ENCODE results near the gene NUP98.

NUP98 gene

DNA sequence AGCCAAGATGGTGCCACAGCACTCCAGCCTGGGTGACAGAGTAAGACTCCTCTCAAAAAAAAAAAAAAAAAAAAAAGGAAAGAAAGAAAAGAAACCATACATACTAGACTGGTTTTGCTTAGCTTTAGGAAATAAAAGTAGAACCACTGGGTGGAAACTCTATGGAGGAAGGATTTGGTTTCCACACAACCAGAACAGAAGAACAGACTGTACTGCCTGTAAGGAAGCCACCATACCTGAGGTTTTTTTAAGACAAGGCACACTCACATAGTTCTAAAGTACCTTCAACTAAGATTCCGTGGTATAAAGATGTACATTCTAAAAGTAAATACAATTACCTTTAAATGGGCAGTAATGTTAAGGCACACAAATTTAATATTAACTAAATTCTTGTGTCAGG, 58.6 kb downstream of the NUP98 start:
- H3K9me3 Mint-ChIP-seq, result no peaks in the 10 kb centered on the region
- no peak overlapping the region for H3K4me3 Mint-ChIP-seq
- no peaks in the 10 kb centered on the region for H3K4me1 Mint-ChIP-seq
- peaks cover 100% of the 10 kb centered on the region for H3K36me3 Mint-ChIP-seq
- H3K27ac Mint-ChIP-seq, result peak overlapping the region; percentile 37
- DNase-seq (ENCODE audit: low spot score in 2 of 2), result no peak
- no peak for ATAC-seq

DNA sequence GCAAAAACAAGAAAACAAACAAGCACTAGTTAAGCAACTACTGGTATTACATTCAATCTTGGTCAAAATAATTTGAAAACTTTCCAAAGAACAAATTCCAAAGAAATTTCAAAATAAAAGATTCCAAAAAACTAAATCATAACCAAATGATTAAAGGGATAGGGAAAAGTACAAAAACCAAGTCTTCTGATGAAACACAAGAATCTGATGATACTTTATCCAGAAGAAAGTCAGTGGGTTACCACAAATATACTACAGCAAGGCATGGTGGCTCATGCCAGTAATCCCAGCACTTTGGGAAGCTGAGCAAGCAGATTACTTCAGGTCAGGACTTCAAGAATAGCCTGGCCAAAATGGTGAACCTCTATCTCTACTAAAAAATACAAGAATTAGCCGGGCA, 59.1 kb downstream of the NUP98 start:
- DNase-seq (ENCODE audit: low spot score in 2 of 2) (no peak), ATAC-seq (no peak)
- Mint-ChIP-seq H3K36me3 (peaks cover 100% of the 10 kb centered on the region), H3K9me3 (no peaks in the 10 kb centered on the region), H3K4me3 (no peak overlapping the region), H3K27ac (peak overlapping the region; percentile 37), H3K4me1 (no peaks in the 10 kb centered on the region)

DNA sequence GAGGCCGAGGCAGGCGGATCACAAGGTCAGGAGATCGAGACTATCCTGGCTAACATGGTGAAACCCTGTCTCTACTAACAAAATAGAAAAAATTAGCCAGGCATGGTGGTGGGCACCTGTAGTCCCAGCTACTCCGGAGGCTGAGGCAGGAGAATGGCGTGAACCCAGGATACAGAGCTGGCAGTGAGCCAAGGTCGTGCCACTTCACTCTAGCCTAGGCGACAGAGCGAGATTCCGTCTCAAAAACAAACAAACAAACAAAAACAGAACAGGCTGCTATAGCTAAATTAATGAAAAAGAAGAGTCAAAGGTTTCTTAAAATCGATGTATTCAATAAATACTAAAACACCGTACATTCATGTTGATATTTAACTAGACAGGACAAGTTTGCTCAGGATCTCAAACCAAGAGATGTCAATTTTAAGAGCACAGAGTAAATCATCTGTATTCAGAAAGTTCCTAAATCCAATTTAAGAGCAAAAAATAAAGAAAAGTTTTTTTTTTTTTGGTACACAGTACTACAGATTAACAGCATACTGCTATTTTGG, 59.9 kb downstream of the NUP98 start:
- no peak for DNase-seq (ENCODE audit: low spot score in 2 of 2)
- Mint-ChIP-seq H3K4me1 (no peaks in the 10 kb centered on the region), H3K9me3 (no peaks in the 10 kb centered on the region), H3K36me3 (peaks cover 100% of the 10 kb centered on the region), H3K4me3 (no peak overlapping the region), H3K27ac (no peak overlapping the region)
- no peak for ATAC-seq

DNA sequence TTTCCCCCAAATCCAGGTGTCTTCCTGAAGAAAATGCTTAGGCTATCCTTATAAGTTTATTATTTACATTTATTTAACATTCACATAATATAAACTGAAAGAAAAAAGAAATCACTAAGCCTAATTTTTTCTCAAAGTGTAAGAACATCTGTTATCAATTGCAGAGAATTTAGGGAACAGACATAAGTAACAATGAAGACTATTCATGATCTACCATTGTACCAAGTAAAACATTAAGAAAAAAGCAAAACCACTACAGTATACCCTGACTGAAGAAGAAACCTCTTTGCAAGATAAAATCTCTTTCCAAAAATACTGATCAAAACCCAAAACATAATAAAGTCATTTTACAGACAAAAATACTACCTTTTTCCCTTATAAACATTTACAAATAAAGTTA, 60.5 kb downstream of the NUP98 start:
- no peak for DNase-seq (ENCODE audit: low spot score in 2 of 2)
- no peak overlapping the region for H3K27ac Mint-ChIP-seq
- H3K36me3 Mint-ChIP-seq, result peaks cover 100% of the 10 kb centered on the region
- H3K9me3 Mint-ChIP-seq, result no peaks in the 10 kb centered on the region
- no peak overlapping the region for H3K4me3 Mint-ChIP-seq
- no peaks in the 10 kb centered on the region for H3K4me1 Mint-ChIP-seq
- ATAC-seq, result no peak

DNA sequence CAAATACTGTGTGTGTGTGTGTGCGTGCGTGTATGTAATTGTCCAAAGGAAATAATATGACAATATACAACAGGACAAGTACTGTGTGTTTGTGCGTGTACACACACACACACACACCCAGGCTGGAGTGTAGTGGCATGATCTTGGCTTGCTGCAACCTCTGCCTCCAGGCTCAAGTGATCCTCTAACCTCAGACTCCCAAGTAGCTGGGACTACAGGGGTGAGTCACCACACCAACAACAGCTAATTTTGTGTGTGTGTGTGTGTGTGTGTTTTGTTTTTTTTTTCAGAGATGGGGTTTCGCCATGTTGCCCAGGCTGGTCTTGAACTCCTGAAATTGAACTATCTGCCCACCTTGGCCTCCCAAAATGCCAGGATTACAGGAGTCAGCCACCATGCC, 61.5 kb downstream of the NUP98 start:
- H3K9me3 Mint-ChIP-seq, result no peaks in the 10 kb centered on the region
- H3K36me3 Mint-ChIP-seq, result peaks cover 100% of the 10 kb centered on the region
- no peak for ATAC-seq
- no peak for DNase-seq (ENCODE audit: low spot score in 2 of 2)
- no peak overlapping the region for H3K4me3 Mint-ChIP-seq
- no peak overlapping the region for H3K27ac Mint-ChIP-seq
- no peaks in the 10 kb centered on the region for H3K4me1 Mint-ChIP-seq

DNA sequence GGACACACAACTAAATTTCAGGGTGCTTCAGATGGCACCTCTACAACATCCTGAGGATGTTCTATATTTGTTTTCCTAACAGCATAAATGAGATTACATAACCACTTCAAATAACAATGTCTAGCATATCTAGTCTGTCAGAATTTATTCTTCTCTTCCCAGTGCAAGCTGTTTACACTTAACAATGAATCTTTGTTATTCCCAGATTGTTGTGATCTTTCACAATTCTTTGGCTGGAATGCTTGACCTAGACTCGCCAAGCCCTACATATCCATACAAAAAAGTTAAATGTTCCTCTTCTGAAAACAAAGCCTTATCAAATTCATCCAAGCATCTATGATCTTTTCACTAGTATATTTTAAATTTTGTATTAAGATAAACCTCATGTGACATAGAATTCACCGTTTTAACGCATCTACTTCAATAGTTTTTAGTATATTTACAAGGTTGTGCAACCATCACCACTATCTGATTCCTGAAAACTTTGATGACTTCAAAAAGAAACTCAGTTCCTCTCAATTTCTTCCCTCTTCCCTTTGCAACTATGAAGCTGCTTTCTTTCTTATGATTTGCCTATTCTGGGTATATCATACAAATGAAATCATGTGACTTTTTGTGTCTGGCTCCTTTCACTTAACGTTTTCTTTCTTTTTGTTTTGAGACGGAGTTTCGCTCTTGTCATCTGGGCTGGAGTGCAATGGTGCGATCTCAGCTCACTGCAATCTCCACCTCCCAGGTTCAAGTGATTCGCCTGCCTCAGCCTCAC, 64.5 kb downstream of the NUP98 start:
- no peak for ATAC-seq
- H3K27ac Mint-ChIP-seq, result peak overlapping the region; percentile 38

DNA sequence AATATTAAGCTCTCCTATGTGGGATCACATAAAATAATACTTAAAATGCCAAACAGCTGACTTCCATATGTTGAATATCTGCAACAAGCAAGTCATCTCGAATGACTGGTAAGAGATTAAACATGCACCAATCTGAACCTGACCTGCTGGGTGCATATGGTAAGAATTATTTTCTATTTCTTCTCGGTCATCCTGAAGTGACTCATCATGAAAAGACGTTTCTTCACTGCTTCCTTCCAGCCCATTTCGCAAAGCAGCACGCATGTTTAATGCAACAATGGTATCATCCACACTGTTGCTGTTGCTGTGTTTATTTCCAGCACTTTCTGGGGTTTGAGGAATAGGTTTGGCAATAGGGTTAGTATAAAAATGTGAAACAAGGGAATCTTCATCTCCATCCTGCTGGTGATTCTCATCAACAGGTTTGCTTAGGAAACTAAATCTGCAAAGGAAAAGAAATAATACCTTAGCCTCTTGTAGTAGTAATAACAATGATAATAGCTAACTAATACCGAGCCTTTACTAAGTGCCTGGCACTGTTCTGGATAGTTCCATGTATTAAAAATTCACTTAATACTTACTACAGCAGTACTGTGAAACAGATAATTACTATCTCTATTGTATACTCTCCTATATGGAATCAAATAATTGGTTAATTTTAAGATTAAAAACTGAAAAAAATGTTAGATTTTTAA, 74.2 kb downstream of the NUP98 start:
- no peak for ATAC-seq
- Mint-ChIP-seq H3K36me3 (peaks cover 100% of the 10 kb centered on the region), H3K27ac (no peak overlapping the region), H3K4me3 (no peak overlapping the region), H3K9me3 (no peaks in the 10 kb centered on the region), H3K4me1 (no peaks in the 10 kb centered on the region)
- DNase-seq (ENCODE audit: low spot score in 2 of 2), result no peak

More for the DNA sequence above, 64.5 kb downstream of the NUP98 start:
- Mint-ChIP-seq H3K4me1 (peaks cover 6% of the 10 kb centered on the region), H3K36me3 (peaks cover 100% of the 10 kb centered on the region), H3K9me3 (no peaks in the 10 kb centered on the region), H3K4me3 (no peak overlapping the region)
- DNase-seq (ENCODE audit: low spot score in 2 of 2), result no peak

DNA sequence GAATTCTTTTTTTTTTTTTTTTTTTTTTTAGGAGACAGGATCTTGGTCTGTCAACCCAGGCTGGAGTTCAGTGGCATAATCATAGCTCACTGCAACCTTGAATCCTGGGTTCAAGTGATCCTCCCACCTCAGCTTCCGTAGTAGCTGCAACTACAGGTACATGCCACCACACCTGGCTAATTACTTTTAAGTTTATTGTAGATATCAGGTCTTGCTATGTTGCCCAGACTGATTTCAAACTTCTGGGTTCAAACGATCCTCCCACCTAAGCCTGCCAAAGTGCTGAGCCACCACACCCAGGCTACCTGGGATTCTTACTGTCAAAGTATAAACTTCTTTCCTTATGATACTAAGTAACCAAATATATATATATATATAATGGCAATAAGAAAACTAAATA, 75.3 kb downstream of the NUP98 start:
- no peaks in the 10 kb centered on the region for H3K4me1 Mint-ChIP-seq
- ATAC-seq (no peak), DNase-seq (ENCODE audit: low spot score in 2 of 2) (no peak)
- H3K36me3 Mint-ChIP-seq, result peaks cover 100% of the 10 kb centered on the region
- H3K27ac Mint-ChIP-seq, result no peak overlapping the region
- H3K4me3 Mint-ChIP-seq, result no peak overlapping the region
- no peaks in the 10 kb centered on the region for H3K9me3 Mint-ChIP-seq

DNA sequence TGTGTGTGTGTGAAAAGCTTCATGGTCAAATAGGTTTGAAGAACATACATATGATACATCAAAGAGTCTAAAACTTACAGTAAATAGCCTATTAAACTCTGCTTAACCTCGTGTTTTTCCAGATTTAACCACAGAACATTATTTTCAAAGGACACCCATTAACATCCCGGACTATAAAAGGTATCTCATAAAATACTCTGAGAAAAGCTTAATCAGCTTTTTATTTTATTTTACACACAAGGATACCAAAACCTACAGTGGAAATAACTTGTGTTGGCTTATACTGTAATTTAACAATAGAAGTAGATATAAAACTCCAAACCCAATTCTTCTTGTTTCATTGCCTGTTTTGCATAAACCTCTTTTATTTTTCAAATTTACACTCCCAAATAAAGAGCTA, 76.4 kb downstream of the NUP98 start:
- ATAC-seq (no peak), DNase-seq (ENCODE audit: low spot score in 2 of 2) (no peak)
- Mint-ChIP-seq H3K4me3 (no peak overlapping the region), H3K4me1 (no peaks in the 10 kb centered on the region), H3K9me3 (no peaks in the 10 kb centered on the region), H3K36me3 (peaks cover 100% of the 10 kb centered on the region), H3K27ac (no peak overlapping the region)

DNA sequence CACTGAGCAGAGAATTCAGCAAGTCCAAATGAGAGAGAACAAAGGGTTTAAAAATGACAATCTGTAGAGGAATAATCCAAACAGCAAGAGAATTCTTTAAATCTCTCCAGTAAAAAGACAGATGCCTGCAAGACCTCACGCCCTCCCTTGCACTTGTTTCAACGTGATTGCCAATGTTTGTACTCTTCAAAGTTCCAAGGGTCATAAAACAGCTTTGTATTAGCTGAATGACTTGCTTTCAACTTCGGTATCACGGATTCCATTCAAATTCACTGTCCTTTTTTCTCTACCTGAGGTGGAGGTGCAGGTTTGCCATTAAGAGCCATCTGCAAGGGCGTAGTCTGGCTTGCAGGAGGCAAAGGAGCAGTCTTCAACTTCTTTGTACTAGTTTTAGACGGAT, 85.1 kb downstream of the NUP98 start:
- H3K27ac Mint-ChIP-seq, result no peak overlapping the region
- H3K9me3 Mint-ChIP-seq, result no peaks in the 10 kb centered on the region
- no peak for ATAC-seq
- H3K4me3 Mint-ChIP-seq, result no peak overlapping the region
- peaks cover 97% of the 10 kb centered on the region for H3K36me3 Mint-ChIP-seq
- no peak for DNase-seq (ENCODE audit: low spot score in 2 of 2)
- peaks cover 5% of the 10 kb centered on the region for H3K4me1 Mint-ChIP-seq

DNA sequence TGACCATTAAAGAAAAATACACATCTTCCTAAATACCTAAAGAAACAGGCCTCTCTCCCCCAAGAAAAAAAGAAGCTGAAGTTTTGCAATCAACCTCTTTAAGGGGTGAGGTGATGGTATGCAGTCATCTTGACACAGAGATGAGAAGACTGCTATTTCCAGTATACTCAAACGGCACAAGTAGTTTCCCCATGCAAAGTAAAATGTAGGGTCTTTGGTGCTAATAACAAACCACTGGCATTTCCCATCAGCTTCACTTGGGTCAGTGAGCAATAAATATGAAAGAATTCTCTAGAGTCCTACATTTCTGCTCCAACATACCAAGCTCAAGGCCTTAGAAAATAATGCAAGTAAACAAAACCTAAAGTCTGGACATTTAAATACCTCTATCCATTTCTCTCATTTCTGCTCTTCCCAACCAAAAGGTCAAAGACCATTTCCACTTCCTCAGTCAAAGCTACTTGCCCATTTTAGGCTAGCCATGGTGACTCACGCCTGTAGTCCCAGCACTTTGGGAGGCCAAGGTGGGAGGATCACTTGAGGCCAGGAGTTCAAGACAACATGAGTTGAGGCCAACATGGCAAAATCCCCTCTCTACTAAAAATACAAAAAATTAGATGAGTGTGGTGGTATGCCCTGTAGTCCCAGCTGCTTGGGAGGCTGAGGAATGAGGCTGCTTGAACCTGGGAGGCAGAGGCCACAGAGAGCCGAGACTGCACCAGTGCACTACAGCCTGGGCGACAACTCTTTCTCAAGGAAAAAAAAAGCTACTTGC, 86.7 kb downstream of the NUP98 start:
- Mint-ChIP-seq H3K4me1 (peaks cover 5% of the 10 kb centered on the region), H3K4me3 (no peak overlapping the region), H3K27ac (peak overlapping the region; percentile 64), H3K9me3 (no peaks in the 10 kb centered on the region), H3K36me3 (peaks cover 97% of the 10 kb centered on the region)
- DNase-seq (ENCODE audit: low spot score in 2 of 2) (no peak), ATAC-seq (no peak)

DNA sequence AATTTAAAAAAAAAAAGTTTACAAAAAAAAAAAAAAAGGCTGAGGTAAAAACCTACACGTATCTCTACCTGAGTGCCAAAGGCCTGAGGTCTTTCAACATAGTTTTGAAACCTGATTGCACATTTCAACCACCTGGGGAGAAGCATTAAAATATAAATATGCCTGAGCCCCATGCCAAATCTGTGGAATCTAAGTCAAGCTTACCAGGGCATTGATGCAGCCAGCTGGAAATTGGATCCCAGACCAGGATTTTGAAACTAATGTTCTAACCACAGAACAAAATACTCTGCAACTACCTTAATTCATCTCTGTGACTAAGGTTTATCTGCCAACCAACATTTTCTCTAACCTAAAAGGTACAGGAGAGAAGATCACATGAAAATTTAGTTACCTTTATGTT, 87.4 kb downstream of the NUP98 start:
- no peak overlapping the region for H3K27ac Mint-ChIP-seq
- no peaks in the 10 kb centered on the region for H3K9me3 Mint-ChIP-seq
- DNase-seq (ENCODE audit: low spot score in 2 of 2) (no peak), ATAC-seq (no peak)
- peaks cover 97% of the 10 kb centered on the region for H3K36me3 Mint-ChIP-seq
- peaks cover 5% of the 10 kb centered on the region for H3K4me1 Mint-ChIP-seq
- no peak overlapping the region for H3K4me3 Mint-ChIP-seq

DNA sequence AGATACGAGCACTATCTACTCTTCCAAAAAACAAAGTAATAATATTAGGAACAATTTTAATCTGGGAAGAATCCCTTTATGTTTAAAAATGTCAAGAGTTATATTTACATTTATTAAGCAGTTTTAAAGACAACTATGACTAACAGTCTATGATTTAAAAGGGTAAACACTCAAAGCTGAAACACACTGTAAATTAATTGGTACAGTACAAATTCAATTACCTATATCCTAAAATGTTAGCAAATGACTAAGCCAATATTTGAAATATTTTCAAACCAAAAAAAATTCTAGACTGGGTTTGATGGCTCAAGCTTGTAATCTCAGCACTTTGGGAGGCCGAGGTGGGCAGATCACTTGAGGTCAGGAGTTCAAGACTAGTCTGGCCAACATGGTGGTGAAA, 90.2 kb downstream of the NUP98 start:
- no peak for DNase-seq (ENCODE audit: low spot score in 2 of 2)
- no peak for ATAC-seq
- Mint-ChIP-seq H3K27ac (no peak overlapping the region), H3K9me3 (no peaks in the 10 kb centered on the region), H3K4me3 (no peak overlapping the region), H3K4me1 (peaks cover 9% of the 10 kb centered on the region), H3K36me3 (peaks cover 97% of the 10 kb centered on the region)

DNA sequence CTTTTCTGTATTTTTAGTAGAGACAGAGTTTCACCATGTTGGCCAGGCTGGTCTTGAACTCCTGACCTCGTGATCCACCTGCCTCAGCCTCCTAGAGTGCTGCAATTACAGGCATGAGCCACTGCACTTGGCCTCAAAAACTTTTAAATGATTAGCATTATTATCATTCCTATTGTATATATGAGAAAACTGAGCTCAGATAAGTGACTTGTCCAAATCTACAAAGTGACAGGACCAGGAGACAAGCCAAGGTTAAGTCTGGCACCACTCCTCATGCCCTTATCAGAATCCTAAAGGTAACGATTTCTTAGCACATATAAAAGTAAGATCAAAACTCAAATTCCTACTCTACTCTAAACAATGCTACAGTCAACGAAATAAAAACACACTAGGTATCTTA, 94.0 kb downstream of the NUP98 start:
- H3K4me1 Mint-ChIP-seq, result peaks cover 6% of the 10 kb centered on the region
- ATAC-seq (no peak), DNase-seq (ENCODE audit: low spot score in 2 of 2) (no peak)
- H3K27ac Mint-ChIP-seq, result no peak overlapping the region
- peaks cover 100% of the 10 kb centered on the region for H3K36me3 Mint-ChIP-seq
- H3K4me3 Mint-ChIP-seq, result no peak overlapping the region
- no peaks in the 10 kb centered on the region for H3K9me3 Mint-ChIP-seq

DNA sequence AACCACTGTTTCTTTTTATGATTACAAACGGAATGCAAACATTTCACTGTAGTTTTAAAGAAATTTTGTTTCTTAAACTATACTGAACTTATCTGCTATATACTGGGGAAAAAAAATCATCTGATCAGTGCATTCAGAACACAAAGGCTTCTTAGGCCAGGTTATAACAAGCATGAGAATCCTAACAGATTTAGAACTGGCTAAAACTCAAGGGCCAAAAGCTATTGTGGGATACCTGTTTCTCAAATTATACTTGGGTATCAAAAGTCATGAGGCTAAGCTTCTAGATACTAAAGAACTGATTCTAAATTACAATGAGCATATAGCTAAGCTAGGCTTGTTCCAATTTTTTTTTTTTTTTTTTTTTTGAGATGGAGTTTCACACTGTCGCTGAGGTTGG, 96.4 kb downstream of the NUP98 start:
- ATAC-seq (no peak), DNase-seq (ENCODE audit: low spot score in 2 of 2) (no peak)
- peaks cover 100% of the 10 kb centered on the region for H3K36me3 Mint-ChIP-seq
- no peak overlapping the region for H3K4me3 Mint-ChIP-seq
- no peak overlapping the region for H3K27ac Mint-ChIP-seq
- H3K9me3 Mint-ChIP-seq, result no peaks in the 10 kb centered on the region
- peaks cover 6% of the 10 kb centered on the region for H3K4me1 Mint-ChIP-seq
